ENCODE results near the gene AP3B2.

The AP3B2 gene

GRCh38 chr15:82709421-82710207 is at the start of gene AP3B2:
Gene AP3B2 (minus strand): TSS chr15:82709875. CDS start chr15:82709706, 169 bp downstream.
- peak within 1 kb of the TSS; percentile 72; the same call in 1 of the 2 replicates for H3K4me3 ChIP-seq (ENCODE audit: low read length)
- no peak for TF ChIP-seq ZNF274 (IDR thresholded peaks at IDR 0.05; ENCODE audit: low read depth, low read length)

- TF ChIP-seq ZNF274 (IDR thresholded peaks at IDR 0.05; ENCODE audit: low read depth, low read length) = no peak
- peak overlapping the region; percentile 100 for H3K4me3 ChIP-seq (ENCODE audit: low read length)
These were observed 41.6 kb upstream of the AP3B2 start for GRCh38 chr15:82751308-82751707.

- no peak for TF ChIP-seq ZNF274 (IDR thresholded peaks at IDR 0.05; ENCODE audit: low read depth, low read length)
- H3K4me3 ChIP-seq (ENCODE audit: low read length) = peak overlapping the region; percentile 100
These were observed 41.1 kb upstream of the AP3B2 start for GRCh38 chr15:82750831-82751180.

GRCh38 chr15:82749951-82750830 is 40.5 kb upstream of the AP3B2 start:
- H3K4me3 ChIP-seq (ENCODE audit: low read length) = peak overlapping the region; percentile 100
- TF ChIP-seq ZNF274 (IDR thresholded peaks at IDR 0.05; ENCODE audit: low read depth, low read length) = no peak

- no peak for TF ChIP-seq ZNF274 (IDR thresholded peaks at IDR 0.05; ENCODE audit: low read depth, low read length)
- no peak overlapping the region for H3K4me3 ChIP-seq (ENCODE audit: low read length)
These were observed 38.6 kb upstream of the AP3B2 start for GRCh38 chr15:82748315-82748714.

GRCh38 chr15:82743810-82744209 is 34.1 kb upstream of the AP3B2 start:
- H3K4me3 ChIP-seq (ENCODE audit: low read length) = no peak overlapping the region
- no peak for TF ChIP-seq ZNF274 (IDR thresholded peaks at IDR 0.05; ENCODE audit: low read depth, low read length)

- H3K4me3 ChIP-seq (ENCODE audit: low read length) = no peak overlapping the region
- no peak for TF ChIP-seq ZNF274 (IDR thresholded peaks at IDR 0.05; ENCODE audit: low read depth, low read length)
These were observed 32.5 kb upstream of the AP3B2 start for GRCh38 chr15:82742134-82742533.

GRCh38 chr15:82739086-82739485 is 29.4 kb upstream of the AP3B2 start:
- no peak overlapping the region for H3K4me3 ChIP-seq (ENCODE audit: low read length)
- TF ChIP-seq ZNF274 (IDR thresholded peaks at IDR 0.05; ENCODE audit: low read depth, low read length) = no peak

- TF ChIP-seq ZNF274 (IDR thresholded peaks at IDR 0.05; ENCODE audit: low read depth, low read length) = no peak
- no peak overlapping the region for H3K4me3 ChIP-seq (ENCODE audit: low read length)
These were observed 28.3 kb upstream of the AP3B2 start for GRCh38 chr15:82737975-82738374.

GRCh38 chr15:82731527-82731926 is 21.9 kb upstream of the AP3B2 start:
- TF ChIP-seq ZNF274 (IDR thresholded peaks at IDR 0.05; ENCODE audit: low read depth, low read length) = no peak
- no peak overlapping the region for H3K4me3 ChIP-seq (ENCODE audit: low read length)

- no peak overlapping the region for H3K4me3 ChIP-seq (ENCODE audit: low read length)
- TF ChIP-seq ZNF274 (IDR thresholded peaks at IDR 0.05; ENCODE audit: low read depth, low read length) = no peak
These were observed 20.4 kb upstream of the AP3B2 start for GRCh38 chr15:82730022-82730530.

- no peak overlapping the region for H3K4me3 ChIP-seq (ENCODE audit: low read length)
- no peak for TF ChIP-seq ZNF274 (IDR thresholded peaks at IDR 0.05; ENCODE audit: low read depth, low read length)
These were observed 17.1 kb upstream of the AP3B2 start for GRCh38 chr15:82726816-82727215.

GRCh38 chr15:82715003-82715402 is 5.3 kb upstream of the AP3B2 start:
- no peak for TF ChIP-seq ZNF274 (IDR thresholded peaks at IDR 0.05; ENCODE audit: low read depth, low read length)
- H3K4me3 ChIP-seq (ENCODE audit: low read length) = no peak overlapping the region

GRCh38 chr15:82714016-82714415 is 4.3 kb upstream of the AP3B2 start:
- TF ChIP-seq ZNF274 (IDR thresholded peaks at IDR 0.05; ENCODE audit: low read depth, low read length) = no peak
- H3K4me3 ChIP-seq (ENCODE audit: low read length) = no peak overlapping the region

- H3K4me3 ChIP-seq (ENCODE audit: low read length) = no peak overlapping the region
- TF ChIP-seq ZNF274 (IDR thresholded peaks at IDR 0.05; ENCODE audit: low read depth, low read length) = no peak
These were observed 2.4 kb upstream of the AP3B2 start for GRCh38 chr15:82712036-82712435.

Measured in GM08714 (cell line).